OCI-LY7 (cell line): Measurements from ENCODE around the gene PTPRQ.

Experiments
- EZH2phosphoT487 ChIP-seq: fragments of 200-600 bp; sonication (generic); IDR thresholded peaks from 2 replicates; pipeline ENCODE4 v1.6.1; 2018; ENCODE audit warnings: low read depth, borderline replicate concordance, mild to moderate bottlenecking, mixed run types, antibody characterized with exemption, low read length, moderate library complexity, mixed read lengths
- TF ChIP-seq, protein P1 (sequence below): fragments of 200-600 bp; sonication (generic); conservative IDR thresholded peaks from 2 replicates; pipeline ENCODE4 v1.5.1; 2014; ENCODE audit warnings: mild to moderate bottlenecking, antibody characterized with exemption, low read length, moderate library complexity, mixed read lengths

DNA sequence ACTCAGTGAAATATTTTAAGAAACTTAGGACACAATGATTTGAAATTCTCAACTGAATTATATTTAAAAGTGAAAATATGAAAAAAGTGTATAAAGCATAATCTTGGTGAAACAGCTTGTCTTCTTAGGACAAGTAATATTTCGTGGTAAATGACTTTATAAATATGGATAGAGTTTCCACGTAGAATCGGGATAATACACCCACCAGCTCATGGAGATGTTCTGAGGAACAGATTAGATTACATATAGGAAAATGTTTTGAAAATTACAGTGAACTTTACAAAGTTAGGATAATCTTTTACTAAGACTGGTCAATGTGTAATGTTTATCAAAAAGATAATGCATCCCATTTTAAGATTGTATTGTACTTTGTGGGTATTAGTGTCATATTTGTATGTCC, 237.8 kb downstream of the PTPRQ start:
- TF ChIP-seq, protein P1, sequence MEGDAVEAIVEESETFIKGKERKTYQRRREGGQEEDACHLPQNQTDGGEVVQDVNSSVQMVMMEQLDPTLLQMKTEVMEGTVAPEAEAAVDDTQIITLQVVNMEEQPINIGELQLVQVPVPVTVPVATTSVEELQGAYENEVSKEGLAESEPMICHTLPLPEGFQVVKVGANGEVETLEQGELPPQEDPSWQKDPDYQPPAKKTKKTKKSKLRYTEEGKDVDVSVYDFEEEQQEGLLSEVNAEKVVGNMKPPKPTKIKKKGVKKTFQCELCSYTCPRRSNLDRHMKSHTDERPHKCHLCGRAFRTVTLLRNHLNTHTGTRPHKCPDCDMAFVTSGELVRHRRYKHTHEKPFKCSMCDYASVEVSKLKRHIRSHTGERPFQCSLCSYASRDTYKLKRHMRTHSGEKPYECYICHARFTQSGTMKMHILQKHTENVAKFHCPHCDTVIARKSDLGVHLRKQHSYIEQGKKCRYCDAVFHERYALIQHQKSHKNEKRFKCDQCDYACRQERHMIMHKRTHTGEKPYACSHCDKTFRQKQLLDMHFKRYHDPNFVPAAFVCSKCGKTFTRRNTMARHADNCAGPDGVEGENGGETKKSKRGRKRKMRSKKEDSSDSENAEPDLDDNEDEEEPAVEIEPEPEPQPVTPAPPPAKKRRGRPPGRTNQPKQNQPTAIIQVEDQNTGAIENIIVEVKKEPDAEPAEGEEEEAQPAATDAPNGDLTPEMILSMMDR: no peak
- TF ChIP-seq EZH2phosphoT487: no peak
